Activated T-cell treated with anti-CD3 and anti-CD28 coated beads for 1 hour (primary cell): ENCODE measurements around the gene RUSC1.

ENCODE experiments used
- DNase-seq: peaks from one replicate; pipeline ENCODE4 v3.0.0-alpha.2; 2020; ENCODE audit warnings: low read depth

The RUSC1 gene

GRCh38 chr1:155295183-155295941 is 25.3 kb upstream of the RUSC1 start:
- DNase-seq, result no peak

DNA sequence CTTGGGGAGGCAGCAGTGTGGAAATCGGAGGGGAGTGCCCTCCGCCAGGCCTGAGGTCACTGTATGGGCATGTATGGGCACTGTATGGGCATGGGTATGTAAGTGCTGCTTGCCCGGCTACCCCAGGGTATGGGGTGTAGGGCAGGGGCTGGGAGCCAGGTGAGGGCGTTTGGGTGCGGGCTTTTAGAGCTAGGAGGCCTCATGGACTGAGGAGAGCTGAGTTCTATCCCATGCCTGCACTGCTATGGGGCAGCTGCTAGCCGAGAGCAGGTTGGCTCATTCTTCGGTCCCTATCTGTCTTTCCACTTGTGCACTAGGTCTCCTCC is 24.8 kb upstream of the RUSC1 start:
- DNase-seq, result no peak

- DNase-seq, result no peak
Measured at GRCh38 chr1:155296661-155297060, 24.0 kb upstream of the RUSC1 start.

DNA sequence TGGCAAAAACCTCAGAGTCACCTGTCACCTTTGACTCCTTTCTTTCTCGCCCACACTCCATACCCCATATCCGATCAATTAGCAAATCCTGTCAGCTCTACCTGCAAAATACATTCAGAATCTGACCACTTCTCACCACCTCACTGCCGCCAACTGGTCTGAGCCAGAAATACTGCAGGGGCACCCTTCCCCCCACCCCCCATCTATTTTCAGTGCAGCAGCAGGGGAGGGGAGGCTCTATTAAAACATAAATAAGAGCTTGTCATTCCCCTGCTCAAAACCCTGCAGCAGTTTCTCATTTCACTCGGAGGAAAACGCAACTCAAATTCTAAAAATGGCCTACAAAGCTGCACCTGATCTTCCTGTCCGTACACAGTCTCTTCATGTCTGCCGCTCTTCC is 23.3 kb upstream of the RUSC1 start:
- no peak for DNase-seq

DNA sequence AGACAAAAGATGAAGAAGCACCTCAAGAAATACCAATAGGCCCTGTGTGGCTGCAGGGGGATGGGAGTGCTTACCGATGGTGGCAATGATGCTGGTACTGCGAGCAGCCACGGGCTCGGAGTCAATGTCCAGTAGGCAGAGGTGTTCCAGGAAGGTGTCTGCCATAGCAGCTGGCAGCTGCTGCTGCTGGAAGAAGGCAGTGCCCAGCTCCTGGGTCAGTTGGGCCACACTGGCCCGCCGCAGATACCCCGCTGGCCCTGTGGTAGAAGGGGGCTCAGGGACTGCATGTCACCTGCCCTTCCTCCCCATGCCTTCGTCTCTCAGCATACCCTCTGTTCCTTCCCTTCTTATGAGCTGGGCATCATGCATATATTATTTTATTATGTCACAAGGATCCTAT is 20.7 kb upstream of the RUSC1 start:
- no peak for DNase-seq

GRCh38 chr1:155300553-155301329 is 20.0 kb upstream of the RUSC1 start:
- no peak for DNase-seq

- DNase-seq, result no peak
Measured at GRCh38 chr1:155301342-155301841, 19.3 kb upstream of the RUSC1 start, which contains the start of gene PKLR. TSS of gene PKLR (minus strand) at chr1:155301438. CDS start at chr1:155301395, 43 bp downstream.

- DNase-seq, result no peak
Measured at GRCh38 chr1:155304558-155305063, 16.1 kb upstream of the RUSC1 start.

DNA sequence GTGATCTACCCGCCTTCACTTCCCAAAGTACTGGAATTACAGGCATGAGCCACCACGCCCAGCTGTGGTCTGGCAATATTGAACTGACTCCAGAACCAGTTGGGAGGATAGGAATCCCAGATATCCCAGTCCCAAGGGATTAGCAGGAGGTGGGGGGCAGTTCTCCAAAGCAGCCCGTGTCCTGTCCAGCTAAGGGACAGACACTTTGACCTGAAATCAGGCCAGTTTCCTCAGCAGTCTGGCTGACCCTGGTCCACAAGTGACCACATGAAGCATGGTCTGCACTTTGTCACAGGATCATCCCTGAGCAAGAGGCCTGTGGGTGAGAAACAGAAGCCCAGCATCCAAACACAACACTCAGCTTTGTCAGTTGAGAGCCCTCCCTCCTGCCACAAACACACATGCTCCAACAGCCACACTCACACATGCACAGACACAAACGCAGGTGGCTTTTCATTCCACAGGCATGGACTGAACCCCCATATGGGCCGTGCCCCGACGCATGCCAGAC is 14.8 kb upstream of the RUSC1 start:
- no peak for DNase-seq

GRCh38 chr1:155307247-155307740 is 13.4 kb upstream of the RUSC1 start:
- DNase-seq, result no peak

- DNase-seq, result peak; percentile 90
Measured at GRCh38 chr1:155308493-155309422, 11.9 kb upstream of the RUSC1 start, which contains the start of gene FDPS. TSS of gene FDPS (plus strand) at chr1:155308866. CDS start at chr1:155309790, 924 bp downstream.

GRCh38 chr1:155309423-155310021 is 11.2 kb upstream of the RUSC1 start:
- no peak for DNase-seq

DNA sequence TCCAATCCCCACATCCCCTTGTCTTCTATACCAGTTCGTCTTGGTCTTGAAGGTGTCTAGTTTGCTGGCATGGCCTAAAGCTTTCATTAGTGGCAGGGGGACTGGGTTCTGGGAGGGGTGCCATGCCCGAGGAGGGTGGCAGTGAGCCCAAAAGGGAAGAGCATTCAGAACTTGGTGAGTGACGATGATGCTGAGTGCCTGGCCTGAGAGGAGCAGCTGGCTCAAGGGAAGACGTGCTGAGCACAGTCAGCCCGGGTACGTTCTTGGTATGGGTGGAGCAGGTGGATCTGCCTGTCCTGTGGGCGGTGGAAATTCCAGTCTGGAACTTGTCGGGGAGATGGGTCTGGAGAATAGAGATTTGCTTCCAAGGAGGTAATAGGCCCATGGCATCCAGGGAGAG is 7.4 kb upstream of the RUSC1 start:
- DNase-seq, result no peak

DNA sequence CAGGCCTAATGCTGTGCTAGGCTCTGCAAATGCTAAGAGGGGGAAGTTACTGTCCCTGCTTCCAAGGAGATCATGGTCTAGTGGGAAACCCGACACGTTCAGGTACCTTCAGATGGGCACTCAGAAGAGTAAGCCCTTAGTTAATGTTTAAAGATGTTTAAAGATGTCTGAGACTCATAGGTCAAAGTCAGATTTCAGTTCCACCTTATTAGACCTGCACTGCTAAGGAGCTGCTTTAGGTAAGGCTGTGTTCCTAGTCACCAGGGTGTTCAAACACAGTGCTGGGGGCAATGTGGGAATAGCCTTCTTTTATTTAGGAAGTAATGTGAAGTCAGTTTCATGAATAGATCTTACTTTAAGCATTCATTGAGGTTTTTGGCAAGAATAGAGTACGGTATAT is 3.8 kb upstream of the RUSC1 start:
- DNase-seq, result no peak

DNA sequence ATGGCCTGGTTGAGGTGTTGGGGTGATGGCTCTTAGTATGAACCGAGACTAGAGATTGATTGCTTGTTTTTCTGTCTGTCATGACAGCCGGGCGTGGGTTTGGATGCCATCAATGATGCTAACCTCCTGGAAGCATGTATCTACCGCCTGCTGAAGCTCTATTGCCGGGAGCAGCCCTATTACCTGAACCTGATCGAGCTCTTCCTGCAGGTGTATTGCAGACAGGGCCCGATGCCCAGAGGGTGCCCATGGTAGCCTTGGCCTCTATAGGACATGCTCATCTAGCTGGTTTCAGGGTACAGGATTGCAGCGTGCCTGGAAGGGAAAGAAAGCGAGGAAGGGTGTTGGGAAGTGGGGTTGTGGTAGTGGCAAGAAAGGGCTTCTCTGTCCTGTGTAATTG is 2.6 kb upstream of the RUSC1 start:
- no peak for DNase-seq

- DNase-seq, result no peak
Measured at GRCh38 chr1:155319536-155319935, 1.2 kb upstream of the RUSC1 start.

- no peak for DNase-seq
Measured at GRCh38 chr1:155320252-155320651, 442 bp upstream of the RUSC1 start.

DNA sequence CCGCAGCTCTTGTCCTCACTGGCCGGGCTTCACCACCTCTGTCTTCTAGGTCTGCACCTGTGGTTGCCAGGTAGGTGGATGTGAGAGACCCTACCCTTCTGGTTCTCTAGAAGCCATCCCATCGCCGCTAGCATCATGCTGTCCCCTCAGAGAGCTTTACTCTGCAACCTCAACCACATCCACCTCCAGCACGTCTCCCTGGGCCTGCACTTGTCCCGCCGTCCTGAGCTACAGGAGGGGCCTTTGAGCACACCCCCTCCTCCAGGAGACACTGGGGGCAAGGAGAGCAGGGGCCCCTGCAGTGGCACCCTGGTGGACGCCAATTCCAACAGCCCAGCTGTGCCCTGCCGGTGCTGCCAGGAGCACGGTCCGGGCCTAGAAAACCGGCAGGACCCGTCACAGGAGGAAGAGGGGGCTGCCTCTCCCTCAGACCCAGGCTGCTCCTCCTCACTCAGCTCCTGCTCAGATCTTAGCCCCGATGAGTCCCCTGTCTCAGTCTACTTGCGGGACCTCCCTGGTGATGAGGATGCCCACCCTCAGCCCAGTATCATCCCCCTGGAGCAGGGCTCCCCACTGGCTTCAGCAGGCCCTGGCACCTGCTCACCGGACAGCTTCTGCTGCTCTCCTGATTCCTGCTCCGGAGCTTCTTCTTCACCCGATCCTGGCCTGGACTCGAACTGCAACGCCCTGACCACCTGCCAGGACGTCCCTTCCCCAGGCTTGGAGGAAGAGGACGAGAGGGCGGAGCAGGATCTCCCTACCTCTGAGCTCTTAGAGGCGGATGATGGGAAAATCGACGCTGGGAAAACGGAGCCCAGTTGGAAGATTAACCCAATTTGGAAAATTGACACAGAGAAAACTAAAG is 1.2 kb downstream of the RUSC1 start:
- DNase-seq, result no peak

DNA sequence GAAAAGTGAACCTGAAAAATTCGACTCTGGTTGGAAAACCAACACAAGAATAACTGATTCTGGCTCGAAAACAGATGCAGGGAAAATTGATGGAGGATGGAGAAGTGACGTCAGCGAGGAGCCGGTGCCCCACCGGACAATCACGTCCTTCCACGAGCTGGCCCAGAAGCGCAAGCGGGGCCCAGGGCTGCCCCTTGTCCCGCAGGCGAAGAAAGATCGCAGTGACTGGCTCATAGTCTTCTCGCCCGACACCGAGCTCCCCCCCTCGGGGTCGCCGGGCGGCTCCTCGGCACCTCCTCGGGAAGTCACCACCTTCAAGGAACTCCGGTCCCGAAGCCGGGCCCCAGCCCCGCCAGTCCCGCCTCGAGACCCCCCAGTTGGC is 1.9 kb downstream of the RUSC1 start:
- no peak for DNase-seq
